ENCODE results near the gene PLEKHH2. TPM values are rescaled to one million over a fixed set of nuclear protein-coding genes. Genes with fewer than 3 reads are reported as not detected.
A peak's percentile ranks its signal among the peaks of the same experiment; 100 is the strongest.

PLEKHH2 gene
- total and polyA plus RNA-seq, 2 of the 13 experiments (the other 11 are each of a cell fraction or from before 2014, with no cell fraction given), result 1.1 to 3.0 TPM

- TF ChIP-seq ZHX2 (IDR thresholded peaks at IDR 0.05; ENCODE audit: low read depth) (no peak), ZHX2 (CRISPR knock-in tag; IDR thresholded peaks at IDR 0.05; ENCODE audit: borderline replicate concordance) (no peak), FOXA3 (CRISPR knock-in tag; IDR thresholded peaks at IDR 0.05) (peak; percentile 85), ZNF570 (CRISPR knock-in tag; IDR thresholded peaks at IDR 0.05; ENCODE audit: borderline replicate concordance) (no peak), HNF4A (CRISPR knock-in tag; IDR thresholded peaks at IDR 0.05) (no peak), KDM1A (CRISPR knock-in tag; IDR thresholded peaks at IDR 0.05) (0 out of 2 replicates have a peak, but pooled peaks have one; percentile 14), SOX5 (CRISPR knock-in tag; IDR thresholded peaks at IDR 0.05; ENCODE audit: borderline replicate concordance) (peak; percentile 99), MIXL1 (CRISPR knock-in tag; IDR thresholded peaks at IDR 0.05) (0 out of 2 replicates have a peak, but pooled peaks have one; percentile 11), GFI1 (CRISPR knock-in tag; IDR thresholded peaks at IDR 0.05; ENCODE audit: borderline replicate concordance) (peak; percentile 97), NFIC (IDR thresholded peaks at IDR 0.05; ENCODE audit: low read length) (peak; percentile 71), MTERF4 (CRISPR knock-in tag; IDR thresholded peaks at IDR 0.05) (no peak), ZNF660 (CRISPR knock-in tag; IDR thresholded peaks at IDR 0.05; ENCODE audit: borderline replicate concordance, low read depth) (no peak)
- TF ChIP-seq, protein P1, sequence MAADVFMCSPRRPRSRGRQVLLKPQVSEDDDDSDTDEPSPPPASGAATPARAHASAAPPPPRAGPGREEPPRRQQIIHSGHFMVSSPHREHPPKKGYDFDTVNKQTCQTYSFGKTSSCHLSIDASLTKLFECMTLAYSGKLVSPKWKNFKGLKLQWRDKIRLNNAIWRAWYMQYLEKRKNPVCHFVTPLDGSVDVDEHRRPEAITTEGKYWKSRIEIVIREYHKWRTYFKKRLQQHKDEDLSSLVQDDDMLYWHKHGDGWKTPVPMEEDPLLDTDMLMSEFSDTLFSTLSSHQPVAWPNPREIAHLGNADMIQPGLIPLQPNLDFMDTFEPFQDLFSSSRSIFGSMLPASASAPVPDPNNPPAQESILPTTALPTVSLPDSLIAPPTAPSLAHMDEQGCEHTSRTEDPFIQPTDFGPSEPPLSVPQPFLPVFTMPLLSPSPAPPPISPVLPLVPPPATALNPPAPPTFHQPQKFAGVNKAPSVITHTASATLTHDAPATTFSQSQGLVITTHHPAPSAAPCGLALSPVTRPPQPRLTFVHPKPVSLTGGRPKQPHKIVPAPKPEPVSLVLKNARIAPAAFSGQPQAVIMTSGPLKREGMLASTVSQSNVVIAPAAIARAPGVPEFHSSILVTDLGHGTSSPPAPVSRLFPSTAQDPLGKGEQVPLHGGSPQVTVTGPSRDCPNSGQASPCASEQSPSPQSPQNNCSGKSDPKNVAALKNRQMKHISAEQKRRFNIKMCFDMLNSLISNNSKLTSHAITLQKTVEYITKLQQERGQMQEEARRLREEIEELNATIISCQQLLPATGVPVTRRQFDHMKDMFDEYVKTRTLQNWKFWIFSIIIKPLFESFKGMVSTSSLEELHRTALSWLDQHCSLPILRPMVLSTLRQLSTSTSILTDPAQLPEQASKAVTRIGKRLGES (CRISPR knock-in tag; IDR thresholded peaks at IDR 0.05; ENCODE audit: borderline replicate concordance), result no peak
- TF ChIP-seq, protein P2, sequence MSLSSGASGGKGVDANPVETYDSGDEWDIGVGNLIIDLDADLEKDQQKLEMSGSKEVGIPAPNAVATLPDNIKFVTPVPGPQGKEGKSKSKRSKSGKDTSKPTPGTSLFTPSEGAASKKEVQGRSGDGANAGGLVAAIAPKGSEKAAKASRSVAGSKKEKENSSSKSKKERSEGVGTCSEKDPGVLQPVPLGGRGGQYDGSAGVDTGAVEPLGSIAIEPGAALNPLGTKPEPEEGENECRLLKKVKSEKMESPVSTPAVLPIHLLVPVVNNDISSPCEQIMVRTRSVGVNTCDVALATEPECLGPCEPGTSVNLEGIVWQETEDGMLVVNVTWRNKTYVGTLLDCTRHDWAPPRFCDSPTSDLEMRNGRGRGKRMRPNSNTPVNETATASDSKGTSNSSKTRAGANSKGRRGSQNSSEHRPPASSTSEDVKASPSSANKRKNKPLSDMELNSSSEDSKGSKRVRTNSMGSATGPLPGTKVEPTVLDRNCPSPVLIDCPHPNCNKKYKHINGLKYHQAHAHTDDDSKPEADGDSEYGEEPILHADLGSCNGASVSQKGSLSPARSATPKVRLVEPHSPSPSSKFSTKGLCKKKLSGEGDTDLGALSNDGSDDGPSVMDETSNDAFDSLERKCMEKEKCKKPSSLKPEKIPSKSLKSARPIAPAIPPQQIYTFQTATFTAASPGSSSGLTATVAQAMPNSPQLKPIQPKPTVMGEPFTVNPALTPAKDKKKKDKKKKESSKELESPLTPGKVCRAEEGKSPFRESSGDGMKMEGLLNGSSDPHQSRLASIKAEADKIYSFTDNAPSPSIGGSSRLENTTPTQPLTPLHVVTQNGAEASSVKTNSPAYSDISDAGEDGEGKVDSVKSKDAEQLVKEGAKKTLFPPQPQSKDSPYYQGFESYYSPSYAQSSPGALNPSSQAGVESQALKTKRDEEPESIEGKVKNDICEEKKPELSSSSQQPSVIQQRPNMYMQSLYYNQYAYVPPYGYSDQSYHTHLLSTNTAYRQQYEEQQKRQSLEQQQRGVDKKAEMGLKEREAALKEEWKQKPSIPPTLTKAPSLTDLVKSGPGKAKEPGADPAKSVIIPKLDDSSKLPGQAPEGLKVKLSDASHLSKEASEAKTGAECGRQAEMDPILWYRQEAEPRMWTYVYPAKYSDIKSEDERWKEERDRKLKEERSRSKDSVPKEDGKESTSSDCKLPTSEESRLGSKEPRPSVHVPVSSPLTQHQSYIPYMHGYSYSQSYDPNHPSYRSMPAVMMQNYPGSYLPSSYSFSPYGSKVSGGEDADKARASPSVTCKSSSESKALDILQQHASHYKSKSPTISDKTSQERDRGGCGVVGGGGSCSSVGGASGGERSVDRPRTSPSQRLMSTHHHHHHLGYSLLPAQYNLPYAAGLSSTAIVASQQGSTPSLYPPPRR (CRISPR knock-in tag; IDR thresholded peaks at IDR 0.05; ENCODE audit: borderline replicate concordance), result peak; percentile 65; the same call in 1 of the 2 replicates
These were observed 122.1 kb downstream of the PLEKHH2 start (continued) for GRCh38 chr2:43759195-43759594.
